Skeletal muscle satellite cell (primary cell): ENCODE results near the gene TUBA4A. TPM values are rescaled to one million over a fixed set of nuclear protein-coding genes. Genes with fewer than 3 reads are reported as not detected.
A peak's percentile ranks its signal among the peaks of the same experiment; 100 is the strongest.

Source experiments
- H3K27me3 ChIP-seq: 2 replicates; pipeline ENCODE4 v1.7.0; 2013; ENCODE audit warnings: low read length; ENCODE audit not compliant: control insufficient read depth, insufficient read depth
- H3K36me3 ChIP-seq: 2 replicates; pipeline ENCODE4 v1.7.0; 2013; ENCODE audit warnings: mild to moderate bottlenecking, control low read depth, low read length; ENCODE audit not compliant: insufficient read depth
- H3K4me1 ChIP-seq: 2 replicates; pipeline ENCODE4 v1.7.0; 2013; ENCODE audit warnings: low read length; ENCODE audit not compliant: control insufficient read depth, insufficient read depth
- H3K4me2 ChIP-seq: 2 replicates; pipeline ENCODE4 v1.7.0; 2013; ENCODE audit warnings: mild to moderate bottlenecking, low read length
- H3K4me3 ChIP-seq: 2 replicates; pipeline ENCODE4 v1.7.0; 2013; ENCODE audit warnings: low read length
- H3K9ac ChIP-seq: 2 replicates; pipeline ENCODE4 v1.7.0; 2013; ENCODE audit warnings: mild to moderate bottlenecking, low read depth, low read length, moderate library complexity
- H3K9me3 ChIP-seq: replicated peaks from 2 replicates; pipeline ENCODE4 v1.7.0; 2013; ENCODE audit warnings: mild to moderate bottlenecking, control low read depth, low read length
- total RNA-seq: library from RNA; depleted of rRNA; stranded (reverse); fragments of >200 nt; gene quantifications from 2 replicates; pipeline ENCODE4 v1.2.3, GENCODE V29; 2012; rRNA removed

The TUBA4A gene
- 11.4 and 15.5 TPM in 2 replicates for total RNA-seq

DNA sequence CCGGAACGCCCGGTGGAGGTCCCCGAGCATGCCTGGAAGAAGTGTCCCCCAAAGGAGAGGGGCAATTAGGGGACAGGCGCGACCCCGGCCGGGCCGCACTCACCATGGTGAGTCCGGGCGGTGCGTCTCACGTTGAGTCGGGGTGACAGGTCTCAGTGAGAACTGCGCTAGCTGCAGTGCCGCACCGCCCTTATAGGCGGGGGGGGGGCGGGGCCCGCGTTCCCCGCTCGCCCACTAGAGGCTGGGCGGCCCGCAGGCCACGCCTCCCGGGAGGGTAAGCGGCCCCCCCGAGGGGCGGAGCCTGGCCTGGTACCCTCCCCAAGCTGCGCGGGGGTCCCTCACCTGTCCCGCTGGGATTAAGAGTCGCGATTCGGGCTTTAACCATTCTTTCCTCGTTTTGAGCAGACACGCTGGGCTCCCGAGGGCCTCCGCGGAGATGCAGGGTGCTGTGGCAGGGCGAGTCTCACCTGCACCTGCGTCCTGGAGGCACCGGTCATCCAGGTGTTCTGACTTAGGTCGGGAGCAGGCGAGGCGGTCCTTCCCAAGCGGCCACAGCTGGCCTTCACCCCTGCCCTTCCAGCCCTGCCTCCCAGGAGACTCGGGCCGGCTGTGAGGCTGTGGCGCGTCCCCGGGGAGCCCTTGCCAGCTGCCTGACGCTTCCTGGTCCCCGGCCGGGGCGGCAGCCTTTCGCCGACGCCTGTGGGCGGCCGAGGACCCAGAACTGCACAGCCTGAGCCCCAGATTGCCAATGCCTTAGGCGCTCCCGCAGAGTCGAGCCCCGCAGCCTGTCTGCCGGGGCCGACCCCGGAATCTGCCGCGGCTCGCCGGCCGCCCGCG is at the start of gene TUBA4A:
Gene TUBA4A, minus strand, starts transcription at position 166 of the 837 bp plus-strand sequence. Its CDS starts 60 bp downstream, at position 106.
- Histone ChIP-seq H3K9ac (peak within 1 kb of the TSS; percentile 68), H3K4me2 (peak within 1 kb of the TSS; percentile 99), H3K4me3 (peak within 1 kb of the TSS; percentile 76), H3K36me3 (peaks cover 5% of the 10 kb centered on the region), H3K9me3 (no peaks in the 10 kb centered on the region), H3K4me1 (peaks cover 59% of the 10 kb centered on the region), H3K27me3 (peaks cover 27% of the 10 kb centered on the region)

DNA sequence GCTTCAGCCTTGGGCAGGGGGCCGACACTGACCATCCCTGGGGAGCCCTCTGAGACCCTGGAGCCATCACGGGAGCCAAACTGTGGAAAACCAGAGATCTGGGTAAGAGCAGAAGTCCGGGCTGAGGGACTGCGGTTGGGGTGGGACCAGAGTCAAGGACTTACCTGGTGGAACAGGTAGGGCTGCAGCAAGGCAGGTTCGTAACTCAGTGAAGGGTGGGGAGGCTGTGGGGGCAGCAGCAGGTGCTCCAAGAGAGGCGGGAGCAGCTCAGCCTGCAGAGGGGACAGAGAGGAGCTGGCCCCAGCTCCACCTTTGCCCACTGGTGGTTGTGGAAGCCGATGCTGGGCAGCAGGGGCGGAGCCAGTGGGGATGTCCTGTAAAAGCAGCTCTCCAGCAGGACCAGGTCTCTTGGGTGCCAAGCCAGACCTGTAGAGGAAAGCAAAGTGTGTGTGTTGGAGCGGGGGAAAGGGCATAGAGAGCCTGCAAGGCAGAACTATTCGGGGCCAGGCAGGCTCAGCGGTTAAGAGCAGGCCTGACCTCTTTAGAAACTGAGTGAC is 48.8 kb upstream of the TUBA4A start:
- H3K4me3 ChIP-seq: no peak overlapping the region
- no peaks in the 10 kb centered on the region for H3K4me1 ChIP-seq
- H3K36me3 ChIP-seq: no peaks in the 10 kb centered on the region
- H3K9me3 ChIP-seq: no peaks in the 10 kb centered on the region
- no peak overlapping the region for H3K4me2 ChIP-seq
- peaks cover 60% of the 10 kb centered on the region for H3K27me3 ChIP-seq
- H3K9ac ChIP-seq: no peak overlapping the region

DNA sequence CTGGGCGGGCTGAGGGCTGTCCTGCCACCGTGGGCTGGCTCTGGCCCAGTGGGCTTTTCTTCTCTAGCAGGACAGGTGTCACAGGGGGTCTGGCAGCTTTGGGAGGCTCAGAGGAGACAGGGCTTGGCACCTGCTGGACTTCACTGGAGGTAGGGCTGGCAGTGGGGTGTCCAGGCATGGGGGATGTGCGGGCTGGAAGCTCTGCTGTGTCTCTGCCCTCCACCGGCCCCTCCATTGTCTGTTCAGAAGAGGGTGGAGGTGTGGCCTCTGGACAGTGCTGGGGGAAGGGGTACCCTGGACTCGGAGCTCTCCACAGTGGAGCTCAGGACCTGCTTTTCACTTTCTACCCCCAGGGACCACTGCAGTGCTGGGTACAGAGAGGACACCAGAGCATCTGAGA is 46.3 kb upstream of the TUBA4A start:
- H3K9me3 ChIP-seq: no peaks in the 10 kb centered on the region
- no peaks in the 10 kb centered on the region for H3K4me1 ChIP-seq
- no peak overlapping the region for H3K4me3 ChIP-seq
- H3K27me3 ChIP-seq: peaks cover 57% of the 10 kb centered on the region
- no peaks in the 10 kb centered on the region for H3K36me3 ChIP-seq
- H3K9ac ChIP-seq: no peak overlapping the region
- H3K4me2 ChIP-seq: no peak overlapping the region

DNA sequence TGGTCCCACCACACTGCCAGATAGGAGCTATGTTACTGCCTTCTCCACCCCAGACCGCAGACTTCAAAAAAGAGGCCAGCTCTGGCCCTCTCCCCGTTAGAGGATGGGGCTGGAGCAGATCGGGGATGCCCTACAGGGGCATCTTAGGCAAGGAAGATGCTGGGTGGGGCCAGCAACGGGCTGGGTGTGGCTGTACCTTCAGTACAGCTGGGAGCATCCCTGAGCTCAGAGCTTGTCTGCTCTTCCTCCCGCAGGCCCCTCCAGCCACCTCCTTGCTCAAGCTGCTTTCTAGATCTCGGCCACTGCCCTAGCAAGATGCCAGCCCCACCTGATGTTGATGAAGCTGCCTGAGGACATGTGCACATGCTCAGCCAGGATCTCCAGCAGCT is 45.6 kb upstream of the TUBA4A start:
- Histone ChIP-seq H3K36me3 (no peaks in the 10 kb centered on the region), H3K27me3 (peaks cover 51% of the 10 kb centered on the region), H3K9ac (no peak overlapping the region), H3K4me3 (no peak overlapping the region), H3K4me1 (peaks cover 2% of the 10 kb centered on the region), H3K4me2 (no peak overlapping the region), H3K9me3 (no peaks in the 10 kb centered on the region)

DNA sequence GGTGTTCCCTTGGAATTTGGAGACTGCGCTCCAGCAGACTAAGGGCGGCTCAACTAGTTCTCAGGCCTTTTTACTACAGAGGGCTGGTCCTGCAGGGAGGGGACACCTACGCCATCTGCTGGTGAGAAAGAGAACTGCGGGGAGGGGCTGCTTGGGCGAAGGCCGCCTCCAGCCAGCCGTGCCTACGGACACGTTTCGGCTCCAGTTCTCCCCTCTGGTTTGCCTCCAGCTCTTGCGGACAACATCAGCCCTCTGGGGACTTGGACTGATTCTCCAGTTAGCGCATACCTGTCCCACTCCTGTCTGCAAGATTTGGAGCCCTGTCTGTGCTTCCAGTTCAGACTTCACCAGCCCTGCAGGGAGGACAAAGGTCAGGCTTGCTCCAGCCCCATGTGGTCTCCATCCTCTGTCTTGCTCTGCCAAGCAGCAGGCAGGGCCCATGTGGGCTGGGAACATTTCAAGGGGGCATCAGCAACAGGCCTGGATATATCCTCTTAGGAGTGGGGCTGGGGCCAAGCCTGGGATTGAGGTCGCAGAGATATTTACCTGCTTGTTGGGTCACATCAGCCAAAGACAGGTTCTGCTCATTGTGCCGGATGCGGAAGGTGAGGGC is 45.1 kb upstream of the TUBA4A start:
- peaks cover 49% of the 10 kb centered on the region for H3K27me3 ChIP-seq
- peaks cover 7% of the 10 kb centered on the region for H3K4me1 ChIP-seq
- H3K4me3 ChIP-seq: no peak overlapping the region
- no peaks in the 10 kb centered on the region for H3K36me3 ChIP-seq
- no peak overlapping the region for H3K9ac ChIP-seq
- H3K4me2 ChIP-seq: no peak overlapping the region
- H3K9me3 ChIP-seq: no peaks in the 10 kb centered on the region

DNA sequence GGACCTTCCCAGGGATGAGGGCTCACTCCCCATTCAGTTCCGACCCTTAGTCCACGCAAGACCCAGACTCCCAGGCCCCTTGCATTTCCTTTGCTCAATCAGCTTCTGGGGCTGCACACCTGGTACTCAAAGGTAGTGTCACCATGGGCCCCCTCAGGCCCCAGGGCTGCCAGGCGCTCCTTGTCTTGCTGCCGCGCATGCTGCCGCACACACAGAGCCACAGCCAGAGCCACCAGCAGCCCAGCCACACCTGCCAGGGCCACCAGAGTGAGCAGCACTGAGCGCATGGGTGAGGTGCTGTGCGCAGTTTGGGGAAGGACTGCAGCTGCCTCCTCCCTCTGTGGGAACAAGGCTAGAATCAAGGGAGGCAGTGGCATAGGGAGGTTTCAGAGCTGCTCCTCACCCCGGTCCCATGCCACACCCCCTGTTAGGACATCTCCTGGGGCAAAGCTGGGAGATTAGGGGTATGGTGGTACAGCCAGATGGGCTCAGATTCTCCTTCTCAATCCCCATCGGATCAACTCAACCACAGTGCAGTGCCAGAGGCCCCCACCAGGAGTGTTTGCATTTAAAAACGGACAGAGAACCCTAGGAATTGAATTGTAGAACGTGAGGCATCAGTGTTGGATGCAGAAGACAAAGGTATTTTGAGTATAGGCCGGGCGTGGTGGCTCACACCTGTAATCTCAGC is 44.2 kb upstream of the TUBA4A start:
- Histone ChIP-seq H3K9me3 (no peaks in the 10 kb centered on the region), H3K4me2 (no peak overlapping the region), H3K9ac (no peak overlapping the region), H3K4me1 (peaks cover 8% of the 10 kb centered on the region), H3K27me3 (peaks cover 40% of the 10 kb centered on the region), H3K36me3 (no peaks in the 10 kb centered on the region), H3K4me3 (no peak overlapping the region)

DNA sequence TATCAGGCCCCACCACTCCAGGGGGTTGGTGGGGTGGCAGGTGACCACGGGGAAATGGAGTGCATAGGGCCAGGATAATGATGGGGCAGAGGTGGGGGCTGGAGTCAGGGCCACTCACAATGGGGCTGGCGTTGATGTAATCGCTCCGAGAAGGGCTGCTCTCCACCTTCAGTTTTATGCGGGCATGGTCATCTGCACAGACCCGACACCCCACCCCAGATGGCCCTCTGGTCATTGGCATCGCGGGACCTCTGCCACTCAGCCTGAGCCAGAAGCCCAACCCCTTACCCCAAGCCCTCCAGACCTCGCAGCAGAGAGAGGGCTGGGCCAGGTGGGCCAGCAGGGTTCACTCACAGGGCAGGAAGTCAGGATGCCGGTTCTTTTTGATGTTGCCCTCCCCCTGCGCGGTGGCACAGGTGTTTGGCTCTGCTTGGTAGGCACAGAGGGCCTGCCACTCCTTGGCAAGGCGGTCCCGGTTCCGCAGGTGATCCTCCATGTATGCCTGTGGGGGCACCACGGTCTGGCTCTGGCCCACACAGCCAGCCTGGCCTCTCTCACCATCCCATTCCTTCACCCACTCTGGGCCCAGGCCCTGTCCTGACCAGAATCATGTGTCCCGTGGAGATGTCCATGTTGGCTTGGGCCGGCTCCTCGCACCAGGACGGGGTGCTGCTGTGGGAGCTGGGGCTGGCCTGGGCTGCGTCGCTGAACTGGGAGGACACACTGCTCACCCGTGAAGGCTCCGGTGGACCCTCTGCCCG is 43.1 kb upstream of the TUBA4A start:
- Histone ChIP-seq H3K9ac (no peak overlapping the region), H3K27me3 (peaks cover 29% of the 10 kb centered on the region), H3K4me2 (no peak overlapping the region), H3K9me3 (no peaks in the 10 kb centered on the region), H3K36me3 (no peaks in the 10 kb centered on the region), H3K4me3 (no peak overlapping the region), H3K4me1 (peaks cover 8% of the 10 kb centered on the region)

DNA sequence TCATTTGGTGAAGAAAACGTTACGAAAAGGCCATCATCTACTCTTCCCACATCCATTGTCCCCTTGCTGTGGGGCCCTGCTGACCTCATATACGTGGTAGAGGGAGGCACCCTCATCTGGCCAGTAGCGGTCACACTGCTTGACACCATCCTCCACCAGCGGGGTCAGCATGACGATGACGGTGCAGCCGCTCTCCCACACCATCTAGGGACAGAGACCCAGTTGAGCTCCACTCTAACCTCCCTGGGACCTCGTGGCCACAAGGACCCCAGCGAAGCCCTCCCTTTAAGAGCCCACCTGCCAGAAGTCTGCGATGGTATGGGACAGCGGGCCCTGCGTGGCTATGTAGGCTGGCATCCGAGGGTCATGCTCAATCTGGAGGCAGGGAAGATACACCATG is 42.4 kb upstream of the TUBA4A start:
- Histone ChIP-seq H3K27me3 (peaks cover 22% of the 10 kb centered on the region), H3K9ac (no peak overlapping the region), H3K4me3 (no peak overlapping the region), H3K4me1 (peaks cover 8% of the 10 kb centered on the region), H3K9me3 (no peaks in the 10 kb centered on the region), H3K36me3 (no peaks in the 10 kb centered on the region), H3K4me2 (no peak overlapping the region)

DNA sequence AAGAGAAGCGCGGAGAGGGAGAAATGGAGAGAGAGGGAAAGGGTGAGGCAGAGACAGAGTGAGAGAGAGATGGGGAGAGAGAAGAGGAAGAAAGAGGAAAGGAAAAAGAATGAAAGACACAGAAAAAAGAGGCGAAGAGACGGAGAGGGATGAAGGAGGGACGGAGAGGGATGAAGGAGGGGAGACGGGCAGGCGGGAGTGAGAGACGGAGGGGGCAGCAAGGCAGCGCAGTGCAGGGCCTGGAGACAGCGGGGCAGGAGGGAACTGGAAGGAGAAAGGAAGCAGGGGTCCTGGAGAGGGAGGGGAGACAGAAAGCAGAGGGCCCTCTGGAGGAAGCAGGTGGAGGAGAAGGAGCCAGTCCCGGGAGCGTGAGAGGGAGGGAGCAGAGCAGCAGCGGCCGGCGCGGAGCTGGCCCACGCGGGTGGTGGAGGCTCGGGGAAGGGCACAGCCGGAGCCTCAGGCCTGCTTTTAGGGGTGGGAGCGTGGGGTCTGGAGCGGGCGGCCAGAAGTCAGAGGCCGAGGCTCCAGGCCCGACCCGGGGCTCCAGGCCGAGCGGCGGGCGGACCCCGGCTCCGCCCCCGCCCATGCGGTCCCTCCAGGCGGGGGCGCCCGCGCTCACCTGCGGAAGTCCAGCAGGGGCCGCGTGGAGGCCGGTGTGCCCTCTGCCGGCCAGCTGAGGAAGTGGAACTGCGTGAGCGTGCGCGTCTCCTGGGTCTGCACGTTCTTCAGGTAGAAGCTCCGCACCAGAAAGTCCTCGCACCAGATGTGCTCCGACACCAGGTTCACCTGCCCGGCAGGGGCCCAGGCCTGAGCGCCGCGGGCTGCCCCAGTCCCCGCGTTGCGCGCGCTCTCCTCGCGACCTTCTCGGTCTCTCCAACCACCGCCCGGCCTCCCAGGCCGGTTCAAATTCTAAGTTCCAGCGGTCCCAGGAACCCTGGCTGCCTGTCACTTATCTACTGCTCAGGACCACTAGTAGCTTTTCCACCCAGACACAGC is 40.9 kb upstream of the TUBA4A start:
- H3K4me1 ChIP-seq: peaks cover 14% of the 10 kb centered on the region
- peaks cover 8% of the 10 kb centered on the region for H3K27me3 ChIP-seq
- H3K9me3 ChIP-seq: no peaks in the 10 kb centered on the region
- no peaks in the 10 kb centered on the region for H3K36me3 ChIP-seq
- peak overlapping the region; percentile 74 for H3K9ac ChIP-seq
- peak overlapping the region; percentile 96 for H3K4me2 ChIP-seq
- peak overlapping the region; percentile 77 for H3K4me3 ChIP-seq

DNA sequence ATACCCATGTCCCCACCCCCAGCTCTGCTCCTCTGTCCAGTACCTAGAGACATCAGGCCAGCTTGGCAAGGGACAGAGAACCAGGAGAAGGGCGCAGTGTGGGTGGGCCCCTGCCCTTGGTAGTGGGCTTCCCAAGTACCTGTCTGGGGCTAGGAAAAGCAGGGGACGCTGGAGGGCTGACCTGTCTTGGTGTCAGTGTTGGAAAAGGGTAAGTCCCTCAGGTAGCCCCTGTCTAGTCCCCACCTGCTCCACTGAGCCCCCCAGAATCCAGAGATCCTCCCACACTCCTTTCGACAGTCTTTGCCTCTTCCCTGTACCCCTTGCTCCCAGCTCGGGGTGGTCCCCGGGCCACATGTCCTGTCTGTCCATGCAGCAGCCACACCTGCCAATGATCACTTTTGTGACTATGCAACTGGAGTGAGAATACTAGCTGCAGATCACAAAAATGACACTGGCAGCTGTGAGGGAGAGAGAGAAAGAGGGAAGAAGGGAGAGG is 40.1 kb upstream of the TUBA4A start:
- Histone ChIP-seq H3K9ac (no peak overlapping the region), H3K4me3 (no peak overlapping the region), H3K4me2 (no peak overlapping the region), H3K4me1 (peaks cover 22% of the 10 kb centered on the region), H3K9me3 (no peaks in the 10 kb centered on the region), H3K36me3 (no peaks in the 10 kb centered on the region), H3K27me3 (peaks cover under 1% of the 10 kb centered on the region)
